MM.1S (cell line): ENCODE measurements around the gene KRTAP10-5.
A peak's percentile ranks its signal among the peaks of the same experiment; 100 is the strongest.

ENCODE experiments used
- DNase-seq: peaks from one replicate; pipeline ENCODE4 v3.0.0-alpha.2; 2015
- H2AFZ ChIP-seq: fragments of 300-600 bp; sonication (generic); 2 replicates; pipeline ENCODE4 v1.6.0; 2016; ENCODE audit warnings: antibody characterized with exemption, low read length
- H3F3A ChIP-seq: fragments of 300-600 bp; sonication (generic); 2 replicates; pipeline ENCODE4 v1.6.1; 2016; ENCODE audit warnings: mild to moderate bottlenecking, antibody characterized with exemption, low read length, moderate library complexity, mixed read lengths; ENCODE audit not compliant: insufficient read depth
- H3K27ac ChIP-seq: fragments of 300-600 bp; sonication (generic); 2 replicates; pipeline ENCODE4 v1.5.1; 2016; ENCODE audit warnings: mild to moderate bottlenecking, low read length
- H3K27me3 ChIP-seq: fragments of 300-600 bp; sonication (generic); replicated peaks from 2 replicates; pipeline ENCODE4 v1.6.0; 2016; ENCODE audit warnings: low read length; ENCODE audit not compliant: insufficient read depth
- H3K36me3 ChIP-seq: fragments of 300-600 bp; sonication (generic); replicated peaks from 2 replicates; pipeline ENCODE4 v1.6.1; 2016; ENCODE audit warnings: mild to moderate bottlenecking, low read length, mixed read lengths; ENCODE audit not compliant: insufficient read depth
- H3K4me1 ChIP-seq: fragments of 300-600 bp; sonication (generic); 2 replicates; pipeline ENCODE4 v1.6.1; 2016; ENCODE audit warnings: low read length, mixed read lengths
- H3K4me2 ChIP-seq: fragments of 300-600 bp; sonication (generic); 2 replicates; pipeline ENCODE4 v1.6.0; 2016; ENCODE audit warnings: low read depth, low read length
- H3K4me3 ChIP-seq: fragments of 300-600 bp; sonication (generic); 2 replicates; pipeline ENCODE4 v1.5.1; 2016; ENCODE audit warnings: low read length, mixed read lengths
- H3K79me2 ChIP-seq: fragments of 300-600 bp; sonication (generic); 2 replicates; pipeline ENCODE4 v1.6.1; 2016; ENCODE audit warnings: mixed run types, low read length, mixed read lengths
- H3K9ac ChIP-seq: fragments of 300-600 bp; sonication (generic); 2 replicates; pipeline ENCODE4 v1.6.1; 2016; ENCODE audit warnings: low read length, mixed read lengths
- H3K9me2 ChIP-seq: fragments of 300-600 bp; sonication (generic); replicated peaks from 2 replicates; pipeline ENCODE4 v1.6.1; 2016; ENCODE audit warnings: mild to moderate bottlenecking, low read length, mixed read lengths; ENCODE audit not compliant: insufficient read depth
- H3K9me3 ChIP-seq: fragments of 300-600 bp; sonication (generic); replicated peaks from 2 replicates; pipeline ENCODE4 v1.6.1; 2016; ENCODE audit warnings: mild to moderate bottlenecking, low read length, mixed read lengths; ENCODE audit not compliant: insufficient read depth
- H4K20me1 ChIP-seq: fragments of 300-600 bp; sonication (generic); 2 replicates; pipeline ENCODE4 v1.6.1; 2016; ENCODE audit warnings: mild to moderate bottlenecking, low read length, moderate library complexity, mixed read lengths; ENCODE audit not compliant: insufficient read depth
- EZH2 ChIP-seq: fragments of 300-600 bp; sonication (generic); optimal IDR thresholded peaks from 2 replicates; pipeline ENCODE3; 2017; ENCODE audit warnings: low read depth, mild to moderate bottlenecking, antibody characterized with exemption, low read length, mixed read lengths
- EZH2phosphoT487 ChIP-seq: fragments of 300-600 bp; sonication (generic); IDR thresholded peaks from 2 replicates; pipeline ENCODE4 v1.6.1; 2018; ENCODE audit warnings: antibody characterized with exemption, low read length
- TF ChIP-seq, protein P1 (sequence below): fragments of 300-600 bp; sonication (generic); IDR thresholded peaks from 2 replicates; pipeline ENCODE4 v1.5.1; 2016; ENCODE audit warnings: antibody characterized with exemption, low read length, mixed read lengths

Gene KRTAP10-5

DNA sequence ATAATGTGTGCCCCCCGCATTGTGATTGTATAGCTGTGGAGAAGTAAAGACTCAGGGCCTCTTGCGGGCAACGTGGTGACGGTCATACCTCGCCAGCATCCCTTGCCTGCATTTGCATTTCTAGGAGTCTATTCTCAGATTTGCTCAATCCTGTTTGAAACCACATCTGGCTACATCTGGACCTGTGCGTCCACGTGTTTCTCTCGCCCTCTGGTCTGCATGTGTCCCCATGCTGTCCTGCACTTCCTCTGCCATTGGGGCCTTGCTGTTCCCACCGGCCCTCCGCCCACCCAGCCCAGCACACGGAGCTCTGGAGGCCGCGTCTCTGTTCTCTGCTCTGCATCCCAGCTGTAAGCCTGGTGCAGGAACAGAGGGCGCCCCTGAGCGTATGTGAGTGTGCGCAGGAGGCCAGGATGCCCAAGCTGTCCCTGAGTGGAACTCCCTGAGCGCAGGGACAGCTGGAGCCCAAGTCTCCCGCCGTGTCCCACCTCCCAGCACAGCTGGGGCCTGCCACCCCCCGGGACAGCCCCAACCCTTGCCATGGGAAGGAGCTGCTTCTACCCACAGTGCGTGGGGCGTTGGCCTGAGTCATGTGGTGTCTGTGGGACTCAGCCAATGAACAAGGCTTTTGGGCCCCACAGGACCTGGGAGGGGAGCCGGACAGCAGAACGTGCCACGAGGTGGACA lies 30.7 kb downstream of the KRTAP10-5 start:
- Histone ChIP-seq H3K4me2 (no peak overlapping the region), H3K27ac (no peak overlapping the region)
- DNase-seq = no peak

DNA sequence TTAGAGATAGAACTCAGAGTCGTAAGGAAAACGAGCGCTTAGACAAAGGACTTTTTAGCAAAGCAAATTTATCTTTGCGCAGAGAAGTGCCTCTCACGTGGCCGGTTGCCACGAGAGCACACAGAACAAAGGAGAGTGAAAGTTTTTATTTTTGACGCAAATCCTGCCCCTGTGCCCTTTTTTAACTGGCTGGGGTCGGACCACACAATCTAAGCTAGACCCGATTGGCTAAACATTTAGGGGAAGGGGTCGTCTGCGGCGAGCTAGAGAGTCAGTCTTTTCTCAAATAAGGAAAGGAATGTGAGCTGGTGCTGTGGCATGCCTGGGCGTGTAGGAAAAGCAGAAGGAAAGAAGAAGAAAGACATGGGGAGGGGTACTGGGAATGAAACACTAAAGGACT lies 31.5 kb downstream of the KRTAP10-5 start:
- H3K9me2 ChIP-seq = no peaks in the 10 kb centered on the region
- H3K79me2 ChIP-seq = no peaks in the 10 kb centered on the region
- H3K36me3 ChIP-seq = no peaks in the 10 kb centered on the region
- no peaks in the 10 kb centered on the region for H4K20me1 ChIP-seq
- H3K4me1 ChIP-seq = no peaks in the 10 kb centered on the region
- no peak overlapping the region for H3K9ac ChIP-seq
- no peak for DNase-seq
- no peak overlapping the region for H3K4me3 ChIP-seq
- TF ChIP-seq EZH2 (no peak), EZH2phosphoT487 (no peak)
- TF ChIP-seq, protein P1, sequence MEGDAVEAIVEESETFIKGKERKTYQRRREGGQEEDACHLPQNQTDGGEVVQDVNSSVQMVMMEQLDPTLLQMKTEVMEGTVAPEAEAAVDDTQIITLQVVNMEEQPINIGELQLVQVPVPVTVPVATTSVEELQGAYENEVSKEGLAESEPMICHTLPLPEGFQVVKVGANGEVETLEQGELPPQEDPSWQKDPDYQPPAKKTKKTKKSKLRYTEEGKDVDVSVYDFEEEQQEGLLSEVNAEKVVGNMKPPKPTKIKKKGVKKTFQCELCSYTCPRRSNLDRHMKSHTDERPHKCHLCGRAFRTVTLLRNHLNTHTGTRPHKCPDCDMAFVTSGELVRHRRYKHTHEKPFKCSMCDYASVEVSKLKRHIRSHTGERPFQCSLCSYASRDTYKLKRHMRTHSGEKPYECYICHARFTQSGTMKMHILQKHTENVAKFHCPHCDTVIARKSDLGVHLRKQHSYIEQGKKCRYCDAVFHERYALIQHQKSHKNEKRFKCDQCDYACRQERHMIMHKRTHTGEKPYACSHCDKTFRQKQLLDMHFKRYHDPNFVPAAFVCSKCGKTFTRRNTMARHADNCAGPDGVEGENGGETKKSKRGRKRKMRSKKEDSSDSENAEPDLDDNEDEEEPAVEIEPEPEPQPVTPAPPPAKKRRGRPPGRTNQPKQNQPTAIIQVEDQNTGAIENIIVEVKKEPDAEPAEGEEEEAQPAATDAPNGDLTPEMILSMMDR = no peak
- peaks cover 95% of the 10 kb centered on the region for H3K27me3 ChIP-seq
- no peaks in the 10 kb centered on the region for H3F3A ChIP-seq
- H3K4me2 ChIP-seq = no peak overlapping the region
- no peak overlapping the region for H3K27ac ChIP-seq
- H2AFZ ChIP-seq = no peak overlapping the region
- H3K9me3 ChIP-seq = no peaks in the 10 kb centered on the region

More for the DNA sequence above, 30.7 kb downstream of the KRTAP10-5 start:
- no peak overlapping the region for H3K4me3 ChIP-seq
- no peaks in the 10 kb centered on the region for H3K9me3 ChIP-seq
- H3K9me2 ChIP-seq = no peaks in the 10 kb centered on the region
- no peaks in the 10 kb centered on the region for H4K20me1 ChIP-seq
- H3K79me2 ChIP-seq = no peaks in the 10 kb centered on the region
- no peak overlapping the region for H2AFZ ChIP-seq
- no peak for TF ChIP-seq EZH2
- TF ChIP-seq, protein P1 = no peak
- TF ChIP-seq EZH2phosphoT487 = no peak
- no peak overlapping the region for H3K9ac ChIP-seq
- H3K4me1 ChIP-seq = no peaks in the 10 kb centered on the region
- H3F3A ChIP-seq = no peaks in the 10 kb centered on the region
- H3K36me3 ChIP-seq = no peaks in the 10 kb centered on the region
- peaks cover 95% of the 10 kb centered on the region for H3K27me3 ChIP-seq

DNA sequence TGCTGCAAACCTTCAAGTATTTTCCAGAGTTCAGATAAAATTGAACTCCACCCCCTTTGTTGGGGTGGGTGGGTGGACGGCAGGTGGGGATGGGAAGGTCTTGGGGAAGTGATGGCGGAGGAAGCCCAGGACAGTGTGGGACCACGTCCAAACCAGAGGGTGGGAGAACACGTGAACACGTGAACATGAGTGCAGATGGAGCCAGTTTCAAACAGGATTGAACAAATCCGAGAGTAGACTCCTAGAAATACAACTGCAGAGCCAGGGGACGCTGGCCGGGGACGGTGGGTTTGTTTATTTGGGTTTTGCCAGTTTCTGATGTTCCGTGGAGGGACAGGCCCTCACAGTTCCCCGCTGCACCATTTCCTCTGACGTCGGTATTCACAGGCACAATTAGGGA lies 32.0 kb downstream of the KRTAP10-5 start:
- no peak overlapping the region for H2AFZ ChIP-seq
- no peak overlapping the region for H3K9ac ChIP-seq
- H3K4me1 ChIP-seq = no peaks in the 10 kb centered on the region
- H3K4me3 ChIP-seq = no peak overlapping the region
- no peak overlapping the region for H3K4me2 ChIP-seq
- H3K27ac ChIP-seq = no peak overlapping the region
- H3K79me2 ChIP-seq = no peaks in the 10 kb centered on the region
- H4K20me1 ChIP-seq = no peaks in the 10 kb centered on the region
- no peaks in the 10 kb centered on the region for H3F3A ChIP-seq
- no peaks in the 10 kb centered on the region for H3K9me3 ChIP-seq
- DNase-seq = no peak
- H3K27me3 ChIP-seq = peaks cover 95% of the 10 kb centered on the region
- H3K9me2 ChIP-seq = no peaks in the 10 kb centered on the region
- H3K36me3 ChIP-seq = no peaks in the 10 kb centered on the region
- peak; percentile 34 for TF ChIP-seq EZH2
- no peak for TF ChIP-seq EZH2phosphoT487

DNA sequence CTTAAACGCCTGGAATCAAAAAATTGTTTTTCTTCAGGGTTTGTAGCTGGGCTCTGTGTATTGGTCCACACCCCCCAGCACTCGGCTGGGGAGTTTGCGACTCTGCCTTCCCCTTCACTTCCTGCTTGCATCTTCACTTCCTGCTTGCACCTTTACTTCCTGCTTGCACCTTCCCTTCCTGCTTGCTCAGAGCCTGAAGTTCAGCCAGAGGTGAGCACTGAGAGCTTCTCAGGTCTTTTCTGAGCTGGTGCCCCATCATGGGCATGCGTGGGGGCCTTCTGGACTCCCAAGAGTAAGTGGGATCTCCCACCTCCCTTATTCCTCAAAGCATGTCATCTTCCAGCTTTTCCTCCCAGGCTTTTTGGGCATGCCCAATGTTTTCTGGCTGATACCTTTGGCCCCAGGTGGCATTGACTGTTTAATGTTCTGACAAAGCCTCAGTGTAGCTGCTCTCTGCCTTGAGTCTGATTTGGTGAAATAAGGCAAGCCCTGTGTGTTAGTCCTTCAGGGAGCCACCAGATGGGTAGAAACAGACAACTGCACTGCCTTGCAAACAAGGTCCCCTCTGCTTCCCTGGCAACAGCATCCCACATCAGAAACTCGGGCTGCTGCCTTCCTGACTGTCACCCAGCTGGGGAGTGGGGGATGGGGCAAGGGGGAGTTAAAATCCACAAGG lies 32.6 kb downstream of the KRTAP10-5 start:
- H3K36me3 ChIP-seq = no peaks in the 10 kb centered on the region

More for the DNA sequence above, 32.6 kb downstream of the KRTAP10-5 start:
- Histone ChIP-seq H3K27me3 (peaks cover 95% of the 10 kb centered on the region), H3K4me2 (no peak overlapping the region), H3K9me2 (no peaks in the 10 kb centered on the region), H3K27ac (no peak overlapping the region), H3F3A (no peaks in the 10 kb centered on the region), H2AFZ (no peak overlapping the region), H4K20me1 (no peaks in the 10 kb centered on the region), H3K9me3 (no peaks in the 10 kb centered on the region), H3K79me2 (no peaks in the 10 kb centered on the region), H3K4me3 (no peak overlapping the region), H3K9ac (no peak overlapping the region), H3K4me1 (no peaks in the 10 kb centered on the region)
- TF ChIP-seq EZH2phosphoT487 (no peak), EZH2 (no peak)
- TF ChIP-seq, protein P1 = no peak
- DNase-seq = no peak
